B cell (primary cell): Measurements from ENCODE around the gene UPK3B. TPM values are rescaled to one million over a fixed set of nuclear protein-coding genes. Genes with fewer than 3 reads are reported as not detected.
"Not testable (repeated sequence)": the region's sequence is repeated elsewhere in the genome, so short reads cannot be mapped to it uniquely, and the experiment has no call there.

Source experiments
- ATAC-seq: fragments of 200-7000 bp; cut with Tn5 transposase; one replicate; pipeline ENCODE4 v1.10.0; 2021; ENCODE audit warnings: low read depth, mild to moderate bottlenecking, moderate number of reproducible peaks, moderate library complexity
- CTCF ChIA-PET: fragments of 350-600 bp; sonication (Branson Sonifier 250); formaldehyde crosslinking; loops from one replicate; lab custom pipeline; 2021; ENCODE audit warnings: antibody characterized with exemption, inconsistent platforms; lab: Charles Lee
- POLR2A ChIA-PET: fragments of 350-600 bp; sonication (Branson Sonifier 250); formaldehyde crosslinking; loops from one replicate; lab custom pipeline; 2021; ENCODE audit warnings: antibody characterized with exemption; lab: Charles Lee
- DNase-seq: peaks from one replicate; pipeline ENCODE4 v3.0.0; 2013
- H2AFZ ChIP-seq: 2 replicates; pipeline ENCODE4 v1.6.1; 2012; ENCODE audit warnings: mild to moderate bottlenecking, low read depth, low read length; ENCODE audit not compliant: insufficient read depth, poor library complexity, severe bottlenecking
- H3K27ac ChIP-seq, 2 donors: 1 replicate in 1 of 2; 2 replicates in 1 of 2; pipeline ENCODE4 v1.5.1; 2012 to 2013; ENCODE audit warnings: low read length in 2 of 2, mild to moderate bottlenecking in 2 of 2, moderate library complexity in 1 of 2
- H3K27me3 ChIP-seq, 4 experiments: fragments of 200-600 bp in 1 of 4; sonication (generic) in 1 of 4; replicated peaks in 1 of 4; 1 replicate in 2 of 4; 2 replicates in 2 of 4; pipeline versions ENCODE4 v1.6.1 to v1.7.0; 2013 to 2016; ENCODE audit warnings: low read length in 3 of 4, mild to moderate bottlenecking in 2 of 4, mixed read lengths in 1 of 4, moderate library complexity in 1 of 4; ENCODE audit not compliant: insufficient read depth in 4 of 4, control insufficient read depth in 3 of 4; ENCODE audit errors: control extremely low read depth in 1 of 4
- H3K36me3 ChIP-seq, 2 experiments: replicated peaks in 1 of 2; 1 replicate in 1 of 2; 2 replicates in 1 of 2; pipeline versions ENCODE4 v1.6.1 to v1.7.1; 2013; ENCODE audit warnings: low read length in 1 of 2; ENCODE audit not compliant: insufficient read depth in 2 of 2, control insufficient read depth in 1 of 2; ENCODE audit errors: control extremely low read depth in 1 of 2, extremely low read depth in 1 of 2
- H3K4me1 ChIP-seq, 2 donors: fragments of 200-600 bp in 1 of 2; sonication (generic) in 1 of 2; 1 replicate in 1 of 2; 2 replicates in 1 of 2; pipeline versions ENCODE4 v1.5.1 to v1.6.1; 2013 to 2017; ENCODE audit warnings: low read length in 2 of 2; ENCODE audit not compliant: control insufficient read depth in 2 of 2, insufficient read depth in 2 of 2
- H3K4me2 ChIP-seq: replicated peaks from 2 replicates; pipeline ENCODE3; 2012; ENCODE audit warnings: mild to moderate bottlenecking, low read depth, low read length; ENCODE audit not compliant: poor library complexity, severe bottlenecking
- H3K4me3 ChIP-seq, 5 experiments: fragments of 200-600 bp in 1 of 5; sonication (generic) in 1 of 5; 1 replicate in 3 of 5; 2 replicates in 2 of 5; pipeline versions ENCODE4 v1.5.1 to v1.7.0; 2011 to 2016; ENCODE audit warnings: low read length in 4 of 5, mild to moderate bottlenecking in 4 of 5, low read depth in 2 of 5, control low read depth in 1 of 5, moderate library complexity in 1 of 5; ENCODE audit not compliant: insufficient read depth in 1 of 5; ENCODE audit errors: control extremely low read depth in 1 of 5, extremely low read depth in 1 of 5
- H3K79me2 ChIP-seq: fragments of 200-600 bp; sonication (generic); one replicate; pipeline ENCODE4 v1.6.0; 2016; ENCODE audit warnings: low read length; ENCODE audit not compliant: control insufficient read depth, insufficient read depth
- H3K9ac ChIP-seq: fragments of 200-600 bp; sonication (generic); 2 replicates; pipeline ENCODE4 v1.6.1; 2017; ENCODE audit warnings: mild to moderate bottlenecking, low read length, moderate library complexity
- H3K9me3 ChIP-seq, 3 donors: one replicate each; pipeline versions ENCODE4 v1.6.1 to v1.7.1; 2013; ENCODE audit warnings: low read length in 2 of 3; ENCODE audit not compliant: control insufficient read depth in 2 of 3, insufficient read depth in 1 of 3; ENCODE audit errors: control extremely low read depth in 1 of 3
- H4K20me1 ChIP-seq: 2 replicates; pipeline ENCODE4 v1.6.0; 2012; ENCODE audit warnings: mild to moderate bottlenecking, low read length; ENCODE audit not compliant: insufficient read depth, control insufficient read depth, poor library complexity, severe bottlenecking
- H3K27ac Mint-ChIP-seq: one replicate; pipeline ENCODE4 v1.8.0; 2021; ENCODE audit warnings: mixed read lengths
- H3K27me3 Mint-ChIP-seq: one replicate; pipeline ENCODE4 v1.8.0; 2021; ENCODE audit warnings: mixed read lengths
- H3K4me1 Mint-ChIP-seq: one replicate; pipeline ENCODE4 v1.8.0; 2021; ENCODE audit warnings: mixed read lengths
- H3K4me3 Mint-ChIP-seq: one replicate; pipeline ENCODE4 v1.8.0; 2021; ENCODE audit warnings: mixed read lengths
- H3K9me3 Mint-ChIP-seq: one replicate; pipeline ENCODE4 v1.8.0; 2022; ENCODE audit warnings: mixed read lengths; ENCODE audit not compliant: insufficient read depth
- WGBS: methylation state at CpG from one replicate; pipeline ENCODE4 v1.1.5; 2013; ENCODE audit warnings: missing lambda C conversion rate; ENCODE audit not compliant: insufficient coverage; 5-methylcytosine and 5-hydroxymethylcytosine counted together
- intact Hi-C: fragments of 100-400 bp; cut with micrococcal nuclease; formaldehyde crosslinking; loops from one replicate; pipeline ENCODE4 v1.10.0; 2022
- polyA plus RNA-seq: library from polyadenylated mRNA; depleted of rRNA; stranded (reverse); fragments of >200 nt; gene quantifications from 2 replicates; pipeline ENCODE4 v1.2.3, GENCODE V29; 2012
- small RNA-seq: library from RNA; depleted of rRNA; stranded (forward); fragments of <200 nt; gene quantifications from one replicate; pipeline ENCODE3, GENCODE V24; 2012; ENCODE audit warnings: low replicate concordance, low read depth; ENCODE audit not compliant: insufficient read length
- total RNA-seq, 2 donors: library from RNA; stranded (reverse); fragments of 120-200 nt in 1 of 2; gene quantifications; 1 replicate in 1 of 2; 2 replicates in 1 of 2; pipeline versions ENCODE4 v1.2.3 to v1.2.4, GENCODE V29; 2013 to 2022

Gene UPK3B
- total and polyA plus RNA-seq, 2 donors (not counting 1 experiment from before 2014, with no cell fraction given): 2.8 to 4.9 TPM

GRCh38 chr7:76561342-76561741 lies 51.0 kb downstream of the UPK3B start:
- H3K9me3 Mint-ChIP-seq, CTCF ChIA-PET, POLR2A ChIA-PET, H3K27ac ChIP-seq, DNase-seq, H3K27me3 Mint-ChIP-seq, H3K4me3 Mint-ChIP-seq, H3K4me2 ChIP-seq, H3K27me3 ChIP-seq, H3K4me3 ChIP-seq, H3K4me1 ChIP-seq, H2AFZ ChIP-seq, H3K9ac ChIP-seq, H3K27ac Mint-ChIP-seq, intact Hi-C loops, H4K20me1 ChIP-seq, H3K36me3 ChIP-seq, ATAC-seq, H3K9me3 ChIP-seq: not testable (repeated sequence)
- peaks cover 12% of the 10 kb centered on the region for H3K79me2 ChIP-seq
- H3K4me1 Mint-ChIP-seq: peaks cover 19% of the 10 kb centered on the region
- no CpG with 5 or more reads among the region's 3 CpGs for WGBS

- H3K4me2 ChIP-seq, POLR2A ChIA-PET, H3K36me3 ChIP-seq, ATAC-seq, H3K9me3 ChIP-seq, H4K20me1 ChIP-seq, H3K27ac Mint-ChIP-seq, DNase-seq, H3K4me1 ChIP-seq, H3K27ac ChIP-seq, H3K27me3 ChIP-seq, H3K4me3 ChIP-seq, intact Hi-C loops, CTCF ChIA-PET, H2AFZ ChIP-seq, H3K9ac ChIP-seq, H3K9me3 Mint-ChIP-seq, H3K27me3 Mint-ChIP-seq, H3K4me3 Mint-ChIP-seq: not testable (repeated sequence)
- peaks cover 15% of the 10 kb centered on the region for H3K4me1 Mint-ChIP-seq
- no CpG with 5 or more reads among the region's 3 CpGs for WGBS
- peaks cover 19% of the 10 kb centered on the region for H3K79me2 ChIP-seq
Measured at GRCh38 chr7:76565001-76565400, 54.6 kb downstream of the UPK3B start.

Small RNA genes lying within 50 kb of the gene (small RNA-seq; reads per million reads assigned to genes)
- gene RF00019: not detected

Other genes with a start within 250 kb of the UPK3B start
- 26.8 and 34.0 TPM in 2 replicates for gene HSPB1, start 207.9 kb upstream of the UPK3B start, total RNA-seq
- gene HSPB1, start 207.9 kb upstream of the UPK3B start, polyA plus RNA-seq: 343 and 441 TPM in 2 replicates
- 51.6 and 51.9 TPM in 2 replicates for gene YWHAG, start 151.6 kb upstream of the UPK3B start, total RNA-seq
- 6.6 and 12.6 TPM in 2 replicates for gene YWHAG, start 151.6 kb upstream of the UPK3B start, polyA plus RNA-seq
- gene SSC4D, start 100.9 kb upstream of the UPK3B start, total RNA-seq: not detected in 2 replicates
- gene SSC4D, start 100.9 kb upstream of the UPK3B start, polyA plus RNA-seq: 0.16 TPM in 1 of 2 replicates, not detected in the other
- 0.64 and 2.1 TPM in 2 replicates for gene ZP3, start 85.6 kb upstream of the UPK3B start, total RNA-seq
- 4.4 and 4.5 TPM in 2 replicates for gene ZP3, start 85.6 kb upstream of the UPK3B start, polyA plus RNA-seq
- 66.9 and 68.4 TPM in 2 replicates for gene DTX2, start 48.8 kb upstream of the UPK3B start, total RNA-seq
- 36.4 and 41.2 TPM in 2 replicates for gene DTX2, start 48.8 kb upstream of the UPK3B start, polyA plus RNA-seq
- 0.53 and 0.69 TPM in 2 replicates for gene SPDYE16, start 32.7 kb downstream of the UPK3B start, total RNA-seq
- 0.22 and 0.34 TPM in 2 replicates for gene SPDYE16, start 32.7 kb downstream of the UPK3B start, polyA plus RNA-seq
- 13.3 and 18.9 TPM in 2 replicates for gene POMZP3, start 116.7 kb downstream of the UPK3B start, total RNA-seq
- gene POMZP3, start 116.7 kb downstream of the UPK3B start, polyA plus RNA-seq: 10.2 and 15.2 TPM in 2 replicates